Neural progenitor cell (in vitro differentiated cells): Measurements from ENCODE around the gene OTULIN. TPM values are rescaled to one million over a fixed set of nuclear protein-coding genes. Genes with fewer than 3 reads are reported as not detected.

Experiments
- DNase-seq: peaks from one replicate; pipeline ENCODE4 v3.0.0-alpha.2; 2016; ENCODE audit warnings: low spot score
- H2AFZ ChIP-seq: fragments of 200-600 bp; sonication (generic); replicated peaks from 2 replicates; pipeline ENCODE4 v1.6.1; 2016; ENCODE audit warnings: antibody characterized with exemption
- H3F3A ChIP-seq: fragments of 200-600 bp; sonication (generic); 2 replicates; pipeline ENCODE4 v1.6.1; 2016; ENCODE audit warnings: antibody characterized with exemption, low read depth
- H3K27ac ChIP-seq: fragments of 200-600 bp; sonication (generic); 2 replicates; pipeline ENCODE4 v1.5.1; 2016; ENCODE audit warnings: mild to moderate bottlenecking
- H3K27me3 ChIP-seq: fragments of 200-600 bp; sonication (generic); 2 replicates; pipeline ENCODE4 v1.6.1; 2016; ENCODE audit warnings: mild to moderate bottlenecking, moderate library complexity
- H3K36me3 ChIP-seq: fragments of 200-600 bp; sonication (generic); 2 replicates; pipeline ENCODE4 v1.5.1; 2016
- H3K4me1 ChIP-seq: fragments of 200-600 bp; sonication (generic); 2 replicates; pipeline ENCODE4 v1.6.1; 2016; ENCODE audit warnings: mixed run types
- H3K4me2 ChIP-seq: fragments of 200-600 bp; sonication (generic); 2 replicates; pipeline ENCODE4 v1.6.1; 2016
- H3K4me3 ChIP-seq: fragments of 200-600 bp; sonication (generic); 2 replicates; pipeline ENCODE4 v1.5.1; 2016
- H3K79me2 ChIP-seq: fragments of 200-600 bp; sonication (generic); 2 replicates; pipeline ENCODE4 v1.6.1; 2016; ENCODE audit warnings: low read depth
- H3K9ac ChIP-seq: fragments of 200-600 bp; sonication (generic); 2 replicates; pipeline ENCODE4 v1.6.1; 2016
- H3K9me3 ChIP-seq: fragments of 200-600 bp; sonication (generic); 2 replicates; pipeline ENCODE4 v1.5.1; 2016; ENCODE audit warnings: low read depth
- H4K20me1 ChIP-seq: fragments of 200-600 bp; sonication (generic); 2 replicates; pipeline ENCODE4 v1.6.1; 2016; ENCODE audit warnings: low read depth
- H3K27ac Mint-ChIP-seq: 3 replicates; pipeline ENCODE4 v1.8.0; 2021; ENCODE audit warnings: mixed read lengths
- H3K27me3 Mint-ChIP-seq: 2 replicates; pipeline ENCODE4 v1.8.0; 2022; ENCODE audit warnings: low read depth, mild to moderate bottlenecking, inconsistent platforms, moderate library complexity, mixed read lengths; ENCODE audit not compliant: insufficient read depth
- H3K36me3 Mint-ChIP-seq: 3 replicates; pipeline ENCODE4 v1.8.0; 2021; ENCODE audit warnings: mixed read lengths
- H3K4me1 Mint-ChIP-seq: 3 replicates; pipeline ENCODE4 v1.8.0; 2021; ENCODE audit warnings: mixed read lengths
- H3K4me3 Mint-ChIP-seq: 3 replicates; pipeline ENCODE4 v1.8.0; 2021; ENCODE audit warnings: mild to moderate bottlenecking, moderate library complexity, mixed read lengths
- H3K9me3 Mint-ChIP-seq: 3 replicates; pipeline ENCODE4 v1.8.0; 2020; ENCODE audit warnings: mixed read lengths
- CTCF ChIP-seq: fragments of 200-600 bp; sonication (generic); IDR thresholded peaks from 2 replicates; pipeline ENCODE4 v1.5.1; 2017; ENCODE audit warnings: antibody characterized with exemption, mild to moderate bottlenecking
- EZH2 ChIP-seq: fragments of 200-600 bp; sonication (generic); IDR thresholded peaks from 2 replicates; pipeline ENCODE4 v1.6.1; 2017; ENCODE audit warnings: antibody characterized with exemption, mild to moderate bottlenecking, moderate library complexity
- EZH2phosphoT487 ChIP-seq: fragments of 200-600 bp; sonication (generic); IDR thresholded peaks from 2 replicates; pipeline ENCODE4 v1.6.1; 2017; ENCODE audit warnings: antibody characterized with exemption
- total RNA-seq: library from RNA; depleted of rRNA; stranded (reverse); fragments of >200 nt; gene quantifications from 2 replicates; pipeline ENCODE4 v1.2.3, GENCODE V29; 2015; ENCODE audit warnings: low replicate concordance

OTULIN gene
- total RNA-seq, 1 donor from 2014 or later, result 23.1 TPM

GRCh38 chr5:14672082-14672481 is 7.6 kb downstream of the OTULIN start:
- Histone ChIP-seq H3F3A (no peaks in the 10 kb centered on the region), H4K20me1 (peaks cover 65% of the 10 kb centered on the region), H3K4me1 (peaks cover 18% of the 10 kb centered on the region), H3K27ac (no peak overlapping the region), H3K27me3 (no peaks in the 10 kb centered on the region), H2AFZ (no peak overlapping the region), H3K36me3 (no peaks in the 10 kb centered on the region), H3K9ac (no peak overlapping the region), H3K4me2 (no peak overlapping the region), H3K4me3 (no peak overlapping the region), H3K79me2 (peaks cover 96% of the 10 kb centered on the region), H3K9me3 (no peaks in the 10 kb centered on the region)
- Mint-ChIP-seq H3K4me1 (peaks cover 20% of the 10 kb centered on the region), H3K9me3 (no peaks in the 10 kb centered on the region), H3K36me3 (peaks cover 6% of the 10 kb centered on the region), H3K27ac (no peak overlapping the region), H3K27me3 (no peaks in the 10 kb centered on the region), H3K4me3 (no peak overlapping the region)
- no peak for DNase-seq
- TF ChIP-seq EZH2 (no peak), CTCF (no peak), EZH2phosphoT487 (no peak)

GRCh38 chr5:14672484-14673394 is 8.2 kb downstream of the OTULIN start:
- no peaks in the 10 kb centered on the region for H3F3A ChIP-seq
- Mint-ChIP-seq H3K36me3 (peaks cover 6% of the 10 kb centered on the region), H3K27ac (no peak overlapping the region), H3K27me3 (no peaks in the 10 kb centered on the region), H3K4me1 (peaks cover 17% of the 10 kb centered on the region), H3K4me3 (no peak overlapping the region), H3K9me3 (no peaks in the 10 kb centered on the region)
- no peak overlapping the region for H3K4me2 ChIP-seq
- H2AFZ ChIP-seq, result no peak overlapping the region
- peaks cover 96% of the 10 kb centered on the region for H3K79me2 ChIP-seq
- H3K36me3 ChIP-seq, result no peaks in the 10 kb centered on the region
- no peaks in the 10 kb centered on the region for H3K27me3 ChIP-seq
- H3K4me3 ChIP-seq, result no peak overlapping the region
- H4K20me1 ChIP-seq, result peaks cover 60% of the 10 kb centered on the region
- no peak overlapping the region for H3K9ac ChIP-seq
- H3K4me1 ChIP-seq, result peaks cover 18% of the 10 kb centered on the region
- no peak overlapping the region for H3K27ac ChIP-seq
- no peak for DNase-seq
- H3K9me3 ChIP-seq, result no peaks in the 10 kb centered on the region
- TF ChIP-seq EZH2phosphoT487 (no peak), CTCF (no peak), EZH2 (no peak)

GRCh38 chr5:14673443-14673842 is 8.9 kb downstream of the OTULIN start:
- H3K4me2 ChIP-seq, result no peak overlapping the region
- peaks cover 58% of the 10 kb centered on the region for H4K20me1 ChIP-seq
- H3K9ac ChIP-seq, result no peak overlapping the region
- H2AFZ ChIP-seq, result no peak overlapping the region
- peaks cover 18% of the 10 kb centered on the region for H3K4me1 ChIP-seq
- Mint-ChIP-seq H3K4me3 (no peak overlapping the region), H3K4me1 (peaks cover 16% of the 10 kb centered on the region), H3K27ac (no peak overlapping the region), H3K36me3 (peaks cover under 1% of the 10 kb centered on the region), H3K27me3 (no peaks in the 10 kb centered on the region), H3K9me3 (no peaks in the 10 kb centered on the region)
- no peak for DNase-seq
- H3K27me3 ChIP-seq, result no peaks in the 10 kb centered on the region
- H3K4me3 ChIP-seq, result no peak overlapping the region
- H3K79me2 ChIP-seq, result peaks cover 90% of the 10 kb centered on the region
- H3K36me3 ChIP-seq, result no peaks in the 10 kb centered on the region
- no peaks in the 10 kb centered on the region for H3F3A ChIP-seq
- no peak overlapping the region for H3K27ac ChIP-seq
- no peaks in the 10 kb centered on the region for H3K9me3 ChIP-seq
- TF ChIP-seq EZH2, result no peak
- TF ChIP-seq CTCF, result no peak
- no peak for TF ChIP-seq EZH2phosphoT487
